22Rv1 (cell line): ENCODE data around the gene PAGE2.

ENCODE experiments used
- ZFX ChIP-seq: fragments of 450-650 bp; IDR thresholded peaks from 2 replicates; pipeline ENCODE4 v1.6.1; 2017; ENCODE audit warnings: antibody characterized with exemption, borderline replicate concordance
- TF ChIP-seq, protein P1 (sequence below): fragments of 450-650 bp; IDR thresholded peaks from 2 replicates; pipeline ENCODE4 v1.5.1; 2017; ENCODE audit warnings: mild to moderate bottlenecking

DNA sequence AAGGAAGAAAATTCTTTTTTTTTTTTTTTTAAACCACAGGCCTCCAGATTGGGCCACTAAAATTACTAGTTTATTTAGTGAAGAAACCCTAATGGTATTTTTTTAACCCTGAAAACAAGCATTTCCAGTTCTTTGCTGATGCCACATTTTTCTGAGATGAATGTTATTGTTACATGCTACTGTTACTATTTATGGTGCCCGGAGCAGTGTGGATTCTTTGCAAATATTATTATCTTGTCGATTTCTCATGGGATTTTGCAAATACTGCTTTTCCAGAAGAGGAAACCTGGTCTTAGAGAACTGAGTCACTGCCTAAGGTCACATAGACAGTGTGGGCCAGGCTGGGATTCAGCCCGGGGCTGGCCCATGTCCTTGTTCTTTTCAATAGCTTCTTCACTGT is 49.3 kb upstream of the PAGE2 start:
- TF ChIP-seq, protein P1, sequence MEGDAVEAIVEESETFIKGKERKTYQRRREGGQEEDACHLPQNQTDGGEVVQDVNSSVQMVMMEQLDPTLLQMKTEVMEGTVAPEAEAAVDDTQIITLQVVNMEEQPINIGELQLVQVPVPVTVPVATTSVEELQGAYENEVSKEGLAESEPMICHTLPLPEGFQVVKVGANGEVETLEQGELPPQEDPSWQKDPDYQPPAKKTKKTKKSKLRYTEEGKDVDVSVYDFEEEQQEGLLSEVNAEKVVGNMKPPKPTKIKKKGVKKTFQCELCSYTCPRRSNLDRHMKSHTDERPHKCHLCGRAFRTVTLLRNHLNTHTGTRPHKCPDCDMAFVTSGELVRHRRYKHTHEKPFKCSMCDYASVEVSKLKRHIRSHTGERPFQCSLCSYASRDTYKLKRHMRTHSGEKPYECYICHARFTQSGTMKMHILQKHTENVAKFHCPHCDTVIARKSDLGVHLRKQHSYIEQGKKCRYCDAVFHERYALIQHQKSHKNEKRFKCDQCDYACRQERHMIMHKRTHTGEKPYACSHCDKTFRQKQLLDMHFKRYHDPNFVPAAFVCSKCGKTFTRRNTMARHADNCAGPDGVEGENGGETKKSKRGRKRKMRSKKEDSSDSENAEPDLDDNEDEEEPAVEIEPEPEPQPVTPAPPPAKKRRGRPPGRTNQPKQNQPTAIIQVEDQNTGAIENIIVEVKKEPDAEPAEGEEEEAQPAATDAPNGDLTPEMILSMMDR: no peak
- no peak for TF ChIP-seq ZFX
